Jurkat, Clone E6-1 (cell line): ENCODE data around the gene LIPK.

Experiments
- DNase-seq: peaks from one replicate; pipeline ENCODE4 v3.0.0-alpha.2; 2011; ENCODE audit warnings: low read depth, low spot score
- H3K4me3 ChIP-seq: 2 replicates; pipeline ENCODE4 v1.5.1; 2011; ENCODE audit warnings: mild to moderate bottlenecking, low read length, control low read depth, moderate library complexity

Gene LIPK

GRCh38 chr10:88764110-88764509 lies 58.1 kb downstream of the LIPK start:
- H3K4me3 ChIP-seq = no peak overlapping the region
- no peak for DNase-seq

- no peak for DNase-seq
These were observed 59.8 kb downstream of the LIPK start for GRCh38 chr10:88765816-88766215.

GRCh38 chr10:88769384-88769783 lies 63.3 kb downstream of the LIPK start:
- H3K4me3 ChIP-seq = no peak overlapping the region
- DNase-seq = no peak

More at GRCh38 chr10:88765816-88766215, 59.8 kb downstream of the LIPK start:
- no peak overlapping the region for H3K4me3 ChIP-seq

GRCh38 chr10:88781206-88781605 lies 75.2 kb downstream of the LIPK start:
- H3K4me3 ChIP-seq = no peak overlapping the region
- no peak for DNase-seq

- no peak for DNase-seq
These were observed 76.2 kb downstream of the LIPK start for GRCh38 chr10:88782222-88782621.

GRCh38 chr10:88783724-88784123 lies 77.7 kb downstream of the LIPK start:
- no peak for DNase-seq
- no peak overlapping the region for H3K4me3 ChIP-seq

More at GRCh38 chr10:88782222-88782621, 76.2 kb downstream of the LIPK start:
- no peak overlapping the region for H3K4me3 ChIP-seq

- H3K4me3 ChIP-seq = no peak overlapping the region
- no peak for DNase-seq
These were observed 80.2 kb downstream of the LIPK start for GRCh38 chr10:88786032-88786770.

GRCh38 chr10:88787463-88787862 lies 81.4 kb downstream of the LIPK start:
- DNase-seq = no peak
- no peak overlapping the region for H3K4me3 ChIP-seq

GRCh38 chr10:88788924-88789323 lies 82.9 kb downstream of the LIPK start:
- no peak overlapping the region for H3K4me3 ChIP-seq
- no peak for DNase-seq

- no peak overlapping the region for H3K4me3 ChIP-seq
- peak; percentile 41 for DNase-seq
These were observed 85.9 kb downstream of the LIPK start for GRCh38 chr10:88791924-88792323.

- DNase-seq = no peak
- no peak overlapping the region for H3K4me3 ChIP-seq
These were observed 86.6 kb downstream of the LIPK start for GRCh38 chr10:88792661-88793060.

GRCh38 chr10:88793712-88794299 lies 87.8 kb downstream of the LIPK start:
- no peak overlapping the region for H3K4me3 ChIP-seq
- DNase-seq = peak; percentile 53

GRCh38 chr10:88794731-88795130 lies 88.7 kb downstream of the LIPK start:
- no peak for DNase-seq

GRCh38 chr10:88800152-88801125 lies 94.4 kb downstream of the LIPK start:
- H3K4me3 ChIP-seq = no peak overlapping the region
- no peak for DNase-seq

More at GRCh38 chr10:88794731-88795130, 88.7 kb downstream of the LIPK start:
- H3K4me3 ChIP-seq = no peak overlapping the region
